HEK293T (cell line): ENCODE results near the gene CCDC182.
A peak's percentile ranks its signal among the peaks of the same experiment; 100 is the strongest.

Experiments
- CTCF ChIA-PET: fragments of 350-600 bp; formaldehyde crosslinking; extraction: SDS; loops from one replicate; lab custom pipeline; 2021; ENCODE audit warnings: antibody characterized with exemption, inconsistent platforms; lab: Yijun Ruan, JAX
- POLR2A ChIA-PET: fragments of 350-600 bp; formaldehyde crosslinking; extraction: SDS; loops from one replicate; lab custom pipeline; 2020; ENCODE audit warnings: antibody characterized with exemption, inconsistent platforms; lab: Yijun Ruan, JAX
- DNase-seq: peaks from one replicate; pipeline ENCODE4 v3.0.0; 2012; ENCODE audit warnings: mixed read lengths; ENCODE audit errors: extremely low spot score
- ARNT ChIP-seq: fragments of 450-650 bp; IDR thresholded peaks from 2 replicates; pipeline ENCODE4 v1.6.1; 2017; ENCODE audit warnings: mild to moderate bottlenecking
- BHLHE40 ChIP-seq: fragments of 450-650 bp; IDR thresholded peaks from 2 replicates; pipeline ENCODE4 v1.6.1; 2016; ENCODE audit warnings: mild to moderate bottlenecking, moderate library complexity, borderline replicate concordance
- CTBP1 ChIP-seq: fragments of 450-650 bp; IDR thresholded peaks from 2 replicates; pipeline ENCODE4 v1.6.1; 2016; ENCODE audit warnings: borderline replicate concordance
- ELF4 ChIP-seq: fragments of 450-650 bp; IDR thresholded peaks from 2 replicates; pipeline ENCODE4 v1.6.1; 2017; ENCODE audit warnings: antibody characterized with exemption
- FOXA1 ChIP-seq: fragments of 450-650 bp; IDR thresholded peaks from 2 replicates; pipeline ENCODE4 v1.6.1; 2016; ENCODE audit warnings: mild to moderate bottlenecking
- FOXK2 ChIP-seq: fragments of 450-650 bp; IDR thresholded peaks from 2 replicates; pipeline ENCODE4 v1.6.1; 2016; ENCODE audit warnings: mild to moderate bottlenecking
- FOXM1 ChIP-seq: fragments of 450-650 bp; IDR thresholded peaks from 2 replicates; pipeline ENCODE4 v1.6.1; 2017; ENCODE audit warnings: mild to moderate bottlenecking, borderline replicate concordance
- HDGF ChIP-seq: fragments of 450-650 bp; IDR thresholded peaks from 2 replicates; pipeline ENCODE4 v1.6.1; 2017; ENCODE audit warnings: antibody characterized with exemption, borderline replicate concordance
- L3MBTL2 ChIP-seq: fragments of 450-650 bp; conservative IDR thresholded peaks from 2 replicates; pipeline ENCODE4 v1.6.1; 2016; ENCODE audit warnings: mild to moderate bottlenecking
- LEF1 ChIP-seq: fragments of 450-650 bp; IDR thresholded peaks from 2 replicates; pipeline ENCODE4 v1.6.1; 2017; ENCODE audit warnings: mild to moderate bottlenecking, borderline replicate concordance
- NFRKB ChIP-seq: fragments of 450-650 bp; IDR thresholded peaks from 2 replicates; pipeline ENCODE4 v1.6.1; 2016; ENCODE audit warnings: mild to moderate bottlenecking, moderate library complexity
- PKNOX1 ChIP-seq: fragments of 450-650 bp; IDR thresholded peaks from 2 replicates; pipeline ENCODE4 v1.6.1; 2016
- SP1 ChIP-seq: fragments of 450-650 bp; IDR thresholded peaks from 2 replicates; pipeline ENCODE4 v1.6.1; 2017
- SUZ12 ChIP-seq: fragments of 450-650 bp; IDR thresholded peaks from 2 replicates; pipeline ENCODE4 v1.6.1; 2016; ENCODE audit warnings: mild to moderate bottlenecking
- TARDBP ChIP-seq: fragments of 450-650 bp; IDR thresholded peaks from 2 replicates; pipeline ENCODE4 v1.6.1; 2016
- ZNF384 ChIP-seq: fragments of 450-650 bp; IDR thresholded peaks from 2 replicates; pipeline ENCODE4 v1.6.1; 2016

CCDC182 gene

GRCh38 chr17:57745242-57745641, at the start of gene CCDC182:
CCDC182 (minus strand) TSS chr17:57745299; CDS start chr17:57745272, 27 bp downstream.
- DNase-seq: no peak
- no peak for TF ChIP-seq SUZ12
- no peak for TF ChIP-seq TARDBP
- TF ChIP-seq SP1: no peak
- no peak for TF ChIP-seq NFRKB
- TF ChIP-seq ELF4: no peak
- no peak for TF ChIP-seq LEF1
- TF ChIP-seq ZNF384: no peak
- TF ChIP-seq L3MBTL2: no peak
- CTCF ChIA-PET: interaction anchor here (0.7 kb wide), 1 partner anchor 547 kb away, joined by 4 read pairs; no protein-coding TSS in a partner anchor
- POLR2A ChIA-PET: no interaction called here

GRCh38 chr17:57794841-57795240, 49.7 kb upstream of the CCDC182 start:
- DNase-seq: no peak
- CTCF ChIA-PET: interaction anchor here (0.7 to 1.0 kb wide), 2 partner anchors 11 to 49 kb away, joined by 4 to 7 read pairs; no protein-coding TSS in a partner anchor
- TF ChIP-seq CTBP1 (no peak), FOXK2 (no peak), LEF1 (no peak), NFRKB (no peak), FOXM1 (no peak), SUZ12 (no peak), ZNF384 (no peak), SP1 (no peak), ARNT (no peak), FOXA1 (no peak), ELF4 (no peak), BHLHE40 (no peak), TARDBP (no peak), HDGF (no peak), PKNOX1 (no peak)
- POLR2A ChIA-PET: no interaction called here

- DNase-seq: no peak
- no peak for TF ChIP-seq SUZ12
- TF ChIP-seq NFRKB: no peak
- no peak for TF ChIP-seq L3MBTL2
- no peak for TF ChIP-seq LEF1
- no peak for TF ChIP-seq FOXM1
- TF ChIP-seq BHLHE40: no peak
- TF ChIP-seq ELF4: no peak
- no peak for TF ChIP-seq FOXA1
- no peak for TF ChIP-seq ZNF384
- CTCF ChIA-PET: no interaction called here
- POLR2A ChIA-PET: no interaction called here
These were observed 43.6 kb upstream of the CCDC182 start for GRCh38 chr17:57788725-57789124.

GRCh38 chr17:57785022-57785421, 39.9 kb upstream of the CCDC182 start:
- ChIA-PET CTCF (interaction anchor here (0.6 to 1.7 kb wide), 4 partner anchors 10 to 113 kb away, joined by 3 to 7 read pairs (median 3); no protein-coding TSS in a partner anchor), POLR2A (no interaction called here)
- TF ChIP-seq LEF1: no peak
- TF ChIP-seq PKNOX1: no peak
- TF ChIP-seq NFRKB: no peak
- no peak for TF ChIP-seq L3MBTL2
- TF ChIP-seq SP1: no peak
- TF ChIP-seq FOXA1: no peak
- no peak for TF ChIP-seq SUZ12
- TF ChIP-seq FOXM1: no peak
- TF ChIP-seq TARDBP: no peak
- TF ChIP-seq ARNT: no peak
- TF ChIP-seq FOXK2: no peak
- no peak for TF ChIP-seq ZNF384
- TF ChIP-seq ELF4: no peak
- TF ChIP-seq BHLHE40: no peak
- no peak for TF ChIP-seq CTBP1
- TF ChIP-seq HDGF: no peak
- DNase-seq: no peak

- no peak for DNase-seq
- ChIA-PET CTCF (interaction anchor here (0.6 to 2.5 kb wide), 20 partner anchors 9 to 112 kb away, joined by 3 to 19 read pairs (median 4); no protein-coding TSS in a partner anchor), POLR2A (interaction anchor here (1.4 kb wide), 1 partner anchor 18 kb away, joined by 3 read pairs; no protein-coding TSS in a partner anchor)
- no peak for TF ChIP-seq PKNOX1
- TF ChIP-seq FOXM1: no peak
- TF ChIP-seq ELF4: no peak
- no peak for TF ChIP-seq TARDBP
- TF ChIP-seq CTBP1: no peak
- no peak for TF ChIP-seq ARNT
- no peak for TF ChIP-seq FOXK2
- TF ChIP-seq L3MBTL2: no peak
- TF ChIP-seq SUZ12: no peak
- no peak for TF ChIP-seq FOXA1
- no peak for TF ChIP-seq HDGF
- no peak for TF ChIP-seq BHLHE40
- no peak for TF ChIP-seq NFRKB
- no peak for TF ChIP-seq LEF1
- TF ChIP-seq SP1: no peak
These were observed 39.3 kb upstream of the CCDC182 start for GRCh38 chr17:57784226-57784895.

- POLR2A ChIA-PET: interaction anchor here (0.6 to 1.4 kb wide), 3 partner anchors 17 to 71 kb away, joined by 3 to 4 read pairs (median 3); no protein-coding TSS in a partner anchor
- TF ChIP-seq CTBP1: no peak
- TF ChIP-seq L3MBTL2: peak; percentile 71
- TF ChIP-seq HDGF: 0 out of 2 replicates have a peak, but pooled peaks have one; percentile 46
- CTCF ChIA-PET: interaction anchor here (0.6 to 2.5 kb wide), 35 partner anchors 8 to 801 kb away, joined by 3 to 19 read pairs (median 4); no protein-coding TSS in a partner anchor
- peak; percentile 96 for DNase-seq
These were observed 38.2 kb upstream of the CCDC182 start for GRCh38 chr17:57783338-57783742.
